Measurements from ENCODE around the gene GATD1. TPM values are rescaled to one million over a fixed set of nuclear protein-coding genes. Genes with fewer than 3 reads are reported as not detected.
A peak's percentile ranks its signal among the peaks of the same experiment; 100 is the strongest.

GATD1 gene
- total RNA-seq, 1 experiment from 2014 or later: 67.7 TPM

GRCh38 chr11:721741-722345 is 55.4 kb downstream of the GATD1 start:
- H3K36me3 Mint-ChIP-seq (ENCODE audit: insufficient read depth, unreplicated experiment): peaks cover 65% of the 10 kb centered on the region
- DNase-seq (ENCODE audit: unreplicated experiment): no peak
- intact Hi-C loops (cut with micrococcal nuclease): loop anchor here (10.0 kb wide), 1 partner anchor 157 kb away; the partner anchor contains the start of genes LMNTD2 and RASSF7
- H3K4me1 Mint-ChIP-seq (ENCODE audit: insufficient read depth, unreplicated experiment): peaks cover 4% of the 10 kb centered on the region
- TF ChIP-seq CTCF (IDR thresholded peaks at IDR 0.05; ENCODE audit: unreplicated experiment): no peak
- H3K27ac Mint-ChIP-seq (ENCODE audit: low read depth, unreplicated experiment): no peak overlapping the region
- POLR2A ChIA-PET: interaction anchor here (1.4 kb wide), 1 partner anchor 26 kb away, joined by 3 read pairs; the partner anchor contains the start of genes DEAF1 and TMEM80
- no TSS peak for BruUV-seq (replicated peaks)
- no peaks in the 10 kb centered on the region for H3K9me3 Mint-ChIP-seq (ENCODE audit: unreplicated experiment)
- no peaks in the 10 kb centered on the region for H3K27me3 Mint-ChIP-seq (ENCODE audit: insufficient read depth, unreplicated experiment)
- H3K4me3 Mint-ChIP-seq (ENCODE audit: unreplicated experiment): no peak overlapping the region
- CTCF ChIA-PET: interaction anchor here (0.6 to 3.6 kb wide), 3 partner anchors 26 to 59 kb away, joined by 3 to 18 read pairs (median 3); partner anchors contain the start of genes DEAF1 and TMEM80

- no peak for DNase-seq (ENCODE audit: unreplicated experiment)
- Mint-ChIP-seq H3K9me3 (ENCODE audit: unreplicated experiment) (no peaks in the 10 kb centered on the region), H3K27ac (ENCODE audit: low read depth, unreplicated experiment) (no peak overlapping the region), H3K27me3 (ENCODE audit: insufficient read depth, unreplicated experiment) (no peaks in the 10 kb centered on the region), H3K36me3 (ENCODE audit: insufficient read depth, unreplicated experiment) (peaks cover 70% of the 10 kb centered on the region), H3K4me1 (ENCODE audit: insufficient read depth, unreplicated experiment) (no peaks in the 10 kb centered on the region), H3K4me3 (ENCODE audit: unreplicated experiment) (no peak overlapping the region)
- ChIA-PET POLR2A (interaction anchor here (0.5 to 1.0 kb wide), 2 partner anchors 9 to 447 kb away, joined by 3 to 4 read pairs; no protein-coding TSS in a partner anchor), CTCF (interaction anchor here (0.6 to 1.4 kb wide), 2 partner anchors 63 to 161 kb away, joined by 3 read pairs; no protein-coding TSS in a partner anchor)
- TF ChIP-seq CTCF (IDR thresholded peaks at IDR 0.05; ENCODE audit: unreplicated experiment): no peak
- intact Hi-C loops (cut with micrococcal nuclease): loop anchor here (10.0 kb wide), 1 partner anchor 156 kb away; the partner anchor contains the start of genes LMNTD2 and RASSF7
- BruUV-seq (replicated peaks): TSS peak; percentile 32
Observed at GRCh38 chr11:721247-721740, 56.0 kb downstream of the GATD1 start.

- ChIA-PET POLR2A (interaction anchor here (0.5 to 1.0 kb wide), 2 partner anchors 10 to 447 kb away, joined by 3 to 4 read pairs; no protein-coding TSS in a partner anchor), CTCF (interaction anchor here (0.6 to 1.4 kb wide), 2 partner anchors 63 to 161 kb away, joined by 3 read pairs; no protein-coding TSS in a partner anchor)
- intact Hi-C loops (cut with micrococcal nuclease): loop anchor here (10.0 kb wide), 1 partner anchor 156 kb away; the partner anchor contains the start of genes LMNTD2 and RASSF7
- no peak for TF ChIP-seq CTCF (IDR thresholded peaks at IDR 0.05; ENCODE audit: unreplicated experiment)
- Mint-ChIP-seq H3K4me1 (ENCODE audit: insufficient read depth, unreplicated experiment) (no peaks in the 10 kb centered on the region), H3K27ac (ENCODE audit: low read depth, unreplicated experiment) (no peak overlapping the region), H3K36me3 (ENCODE audit: insufficient read depth, unreplicated experiment) (peaks cover 68% of the 10 kb centered on the region), H3K4me3 (ENCODE audit: unreplicated experiment) (no peak overlapping the region), H3K27me3 (ENCODE audit: insufficient read depth, unreplicated experiment) (no peaks in the 10 kb centered on the region), H3K9me3 (ENCODE audit: unreplicated experiment) (no peaks in the 10 kb centered on the region)
- no peak for DNase-seq (ENCODE audit: unreplicated experiment)
- no TSS peak for BruUV-seq (replicated peaks)
Observed at GRCh38 chr11:720642-721246, 56.5 kb downstream of the GATD1 start.
